ENCODE measurements around the gene ADAM21.
"Not testable (repeated sequence)": the region's sequence is repeated elsewhere in the genome, so short reads cannot be mapped to it uniquely, and the experiment has no call there.

Gene ADAM21

DNA sequence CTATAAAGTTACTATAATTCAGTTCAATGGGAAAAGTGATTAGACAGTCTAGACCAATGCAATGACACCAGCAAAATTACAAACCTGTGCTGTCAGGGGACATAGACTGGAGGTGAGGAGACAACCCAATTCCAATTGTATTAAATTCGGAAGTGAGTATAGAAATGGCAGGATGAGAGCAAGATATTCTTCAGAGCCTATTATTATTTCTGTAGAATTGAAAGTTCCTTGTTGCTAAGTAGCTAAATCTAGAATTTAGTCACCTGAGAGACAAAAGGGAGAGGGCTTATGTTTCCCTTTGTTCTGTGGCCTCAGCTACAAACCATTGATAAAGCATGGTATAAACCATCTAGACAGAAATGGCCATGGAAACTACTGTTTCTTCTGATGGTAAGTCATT is at the start of gene ADAM21:
ADAM21 (plus strand) TSS at position 301 of the 400 bp plus-strand sequence. CDS start 5,326 bp downstream, outside the sequence.
- no peak for DNase-seq

DNA sequence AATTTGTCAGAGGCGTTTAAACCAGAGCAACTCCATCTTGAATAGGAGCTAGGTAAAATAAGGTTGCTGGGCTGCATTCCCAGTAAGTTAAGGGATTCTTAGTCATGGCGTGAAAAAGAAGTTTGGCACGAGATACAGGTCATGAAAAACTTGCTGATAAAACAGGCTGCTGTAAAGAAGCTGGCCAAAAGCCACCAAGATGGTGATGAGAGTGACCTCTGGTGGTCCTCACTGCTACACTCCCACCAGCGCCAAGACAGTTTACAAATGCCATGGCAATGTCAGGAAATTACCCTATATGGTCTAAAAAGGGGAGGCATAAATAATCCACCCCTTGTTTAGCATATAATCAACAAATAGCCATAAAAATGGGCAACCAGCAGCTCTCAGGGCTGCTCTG is 48.6 kb upstream of the ADAM21 start:
- DNase-seq: not testable (repeated sequence)

DNA sequence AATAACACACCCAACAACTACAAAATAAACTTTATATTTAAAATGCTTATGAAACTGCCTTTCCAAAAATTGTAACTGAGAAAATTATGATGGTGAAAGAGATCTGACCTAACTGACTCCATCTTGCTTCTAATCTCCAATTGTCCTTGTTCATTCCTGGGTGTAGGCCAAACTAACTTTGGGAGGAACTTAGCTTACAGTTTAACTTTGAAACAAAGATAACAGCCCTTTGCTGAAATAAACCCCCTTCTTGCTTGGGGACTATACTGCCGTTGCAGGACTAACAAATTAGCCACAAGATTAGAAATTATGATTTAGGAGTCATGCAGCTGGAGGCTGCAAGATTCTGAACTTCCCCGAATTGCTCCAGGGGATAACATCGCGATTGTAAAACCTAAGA is 45.8 kb upstream of the ADAM21 start:
- DNase-seq: not testable (repeated sequence)

DNA sequence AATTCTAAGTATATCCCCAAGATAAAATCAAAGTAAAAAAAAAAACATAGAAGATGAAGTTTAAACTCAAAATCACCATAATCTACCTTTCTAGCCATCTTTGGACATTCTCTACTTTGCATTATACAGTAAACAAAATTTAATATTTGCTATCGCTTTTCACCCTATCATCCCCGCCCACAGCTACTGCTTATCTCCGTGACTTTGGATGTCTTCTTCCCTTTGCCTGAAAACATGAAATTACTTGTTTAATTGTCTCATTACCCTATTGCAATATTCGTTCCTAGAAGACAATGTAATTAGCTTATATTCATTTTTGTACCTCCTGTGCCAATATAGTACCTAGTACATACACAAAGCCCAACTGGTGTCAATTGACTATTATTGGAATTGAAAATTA is 44.4 kb upstream of the ADAM21 start:
- DNase-seq: no peak

DNA sequence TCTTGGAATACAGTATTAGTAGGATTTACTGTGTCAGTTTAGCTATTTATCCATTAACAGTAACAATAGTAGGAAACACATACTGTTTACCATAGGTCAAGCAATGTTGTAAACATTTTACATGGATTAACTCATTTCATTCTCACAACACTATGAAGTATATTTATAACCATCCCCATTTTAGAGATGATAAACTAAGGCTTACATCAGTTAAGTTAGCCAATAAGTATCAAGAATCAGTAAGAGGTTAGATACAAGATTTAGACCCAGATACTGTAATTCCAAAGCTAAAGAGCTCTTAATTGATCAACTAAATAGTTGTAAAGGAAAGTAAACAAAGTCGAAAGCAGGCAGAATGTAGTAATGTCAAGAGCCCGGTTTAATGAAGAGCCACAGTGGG is 36.2 kb upstream of the ADAM21 start:
- DNase-seq: no peak

DNA sequence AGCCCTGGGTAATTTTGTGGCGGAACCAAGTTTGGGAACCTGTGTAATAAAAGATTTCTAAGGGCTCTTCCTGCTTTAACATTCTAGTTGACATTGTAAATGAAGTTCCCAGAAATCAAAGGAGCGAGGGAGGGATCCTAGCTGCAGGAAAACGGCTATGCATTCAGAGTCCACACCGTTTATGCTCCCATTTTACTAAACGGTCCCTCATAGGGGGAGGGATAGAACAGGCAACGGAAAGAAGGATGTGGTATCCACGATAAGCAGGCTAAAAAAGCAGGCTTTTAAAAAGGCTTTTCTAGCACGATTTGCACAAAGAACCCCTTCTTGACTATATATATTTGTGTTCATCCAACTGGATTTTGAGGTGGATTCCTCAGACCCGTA is 35.6 kb upstream of the ADAM21 start:
- no peak for DNase-seq

DNA sequence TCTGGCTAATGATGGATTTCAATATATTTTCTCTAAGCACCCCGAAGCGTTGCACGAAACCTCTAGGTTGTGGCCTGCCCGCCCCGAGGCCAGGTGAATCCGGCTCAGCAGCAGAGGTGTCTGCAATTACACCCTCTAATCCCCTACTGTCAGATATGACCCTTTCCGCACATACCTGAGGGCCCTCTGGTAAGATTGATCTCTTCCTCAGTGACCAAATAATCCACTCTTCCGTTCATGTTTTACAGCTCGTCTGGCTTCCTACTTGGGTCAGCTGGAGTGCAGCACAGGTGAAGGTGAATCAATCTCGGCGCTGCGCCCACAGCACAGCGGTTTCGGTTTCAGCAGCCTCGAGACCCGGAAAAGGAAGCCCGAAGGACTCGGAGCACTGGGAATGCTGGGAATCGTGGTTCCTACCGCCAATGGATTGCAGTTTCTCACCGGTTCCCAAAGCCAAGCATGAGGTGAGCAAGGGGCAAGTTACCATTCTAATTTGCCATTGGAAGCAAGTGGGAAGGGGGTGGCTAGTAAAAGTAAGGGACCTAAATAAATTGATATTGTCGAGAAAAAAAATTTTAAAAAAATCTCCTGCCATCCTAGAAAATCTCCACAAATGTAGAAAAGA is 35.1 kb upstream of the ADAM21 start, which contains the start of gene SYNJ2BP:
SYNJ2BP (minus strand) TSS at position 366 of the 625 bp plus-strand sequence; CDS start at position 239, 127 bp downstream.
- peak; percentile 43 to 68 for DNase-seq

DNA sequence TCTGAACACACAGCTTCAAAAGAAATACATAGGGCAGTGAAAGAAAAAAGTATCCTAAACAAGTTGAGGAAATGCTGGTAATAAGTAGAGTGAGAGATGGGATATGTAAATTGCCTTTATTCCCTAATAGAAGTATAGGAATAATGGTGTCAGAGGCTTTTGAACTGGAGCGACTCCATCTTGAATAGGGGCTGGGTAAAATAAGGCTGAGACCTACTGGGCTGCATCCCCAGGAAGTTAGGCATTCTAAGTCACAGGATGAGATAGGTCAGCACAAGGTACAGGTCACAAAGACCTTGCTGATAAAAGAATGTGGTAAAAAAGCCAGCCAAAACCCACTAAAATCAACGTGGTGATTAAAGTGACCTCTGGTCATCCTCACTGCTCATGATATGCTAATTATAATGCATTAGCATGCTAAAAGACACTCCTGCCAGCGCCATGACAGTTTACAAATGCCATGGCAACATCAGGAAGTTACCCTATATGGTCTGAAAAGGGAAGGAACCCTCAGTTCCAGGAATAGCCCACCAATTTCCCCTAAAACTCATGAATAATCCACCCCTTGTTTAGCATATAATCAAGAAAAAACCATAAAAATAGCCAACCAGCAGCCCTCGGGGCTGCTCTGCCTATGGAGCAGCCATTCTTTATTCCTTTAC is 32.6 kb upstream of the ADAM21 start:
- not testable (repeated sequence) for DNase-seq

DNA sequence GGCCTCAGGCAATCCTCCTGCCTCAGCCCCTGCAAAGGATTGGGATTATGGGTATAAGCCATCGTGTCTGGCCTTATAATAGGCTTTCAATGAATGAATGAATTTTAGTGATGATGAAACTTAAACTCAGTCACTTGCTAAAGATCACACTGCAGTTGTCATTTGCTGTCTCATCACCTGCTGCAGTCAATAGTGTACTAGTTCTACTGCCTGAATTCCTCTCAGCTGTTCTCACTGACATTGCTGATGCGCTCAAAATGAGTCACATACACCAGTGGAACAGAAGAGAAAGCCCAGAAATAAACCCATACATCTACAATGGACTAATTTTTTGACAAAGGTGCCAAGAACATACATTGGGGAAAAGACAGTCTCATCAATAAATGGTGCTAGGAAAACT is 29.4 kb upstream of the ADAM21 start:
- no peak for DNase-seq

DNA sequence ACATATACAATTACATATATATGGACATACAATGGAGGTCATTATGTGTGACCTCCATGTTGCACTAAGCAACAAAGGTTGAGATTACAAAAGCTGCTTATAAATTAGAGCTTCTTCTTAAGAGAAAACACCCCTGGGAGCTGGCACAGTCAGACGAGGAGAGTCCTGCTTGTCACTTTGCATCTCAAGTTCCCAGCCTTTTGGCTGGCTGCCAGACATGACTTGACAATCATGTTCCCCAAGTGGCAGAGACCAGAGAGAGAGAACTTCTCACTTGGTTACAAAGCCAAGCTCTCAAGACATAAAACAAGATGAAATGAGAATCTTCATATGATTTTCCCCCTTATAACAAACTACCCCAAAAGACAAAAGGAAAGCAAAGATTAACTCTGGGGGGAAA is 26.6 kb upstream of the ADAM21 start:
- DNase-seq: no peak

DNA sequence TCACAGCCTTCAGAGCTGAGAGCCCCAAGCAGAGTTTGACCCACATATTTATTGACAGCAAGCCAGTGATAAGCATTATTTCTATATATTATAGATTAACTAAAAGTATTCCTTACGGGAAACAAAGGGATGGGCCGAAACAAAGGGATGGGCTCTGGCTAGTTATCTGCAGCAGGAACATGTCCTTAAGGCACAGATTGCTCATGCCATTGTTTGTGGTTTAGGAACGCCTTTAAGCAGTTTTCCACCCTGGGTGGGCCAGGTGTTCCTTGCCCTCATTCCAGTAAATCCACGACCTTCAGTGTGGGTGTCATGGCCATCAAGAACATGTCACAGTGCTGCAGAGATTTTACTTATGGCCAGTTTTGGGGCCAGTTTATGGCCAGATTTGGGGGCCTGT is 25.4 kb upstream of the ADAM21 start:
- DNase-seq: not testable (repeated sequence)

DNA sequence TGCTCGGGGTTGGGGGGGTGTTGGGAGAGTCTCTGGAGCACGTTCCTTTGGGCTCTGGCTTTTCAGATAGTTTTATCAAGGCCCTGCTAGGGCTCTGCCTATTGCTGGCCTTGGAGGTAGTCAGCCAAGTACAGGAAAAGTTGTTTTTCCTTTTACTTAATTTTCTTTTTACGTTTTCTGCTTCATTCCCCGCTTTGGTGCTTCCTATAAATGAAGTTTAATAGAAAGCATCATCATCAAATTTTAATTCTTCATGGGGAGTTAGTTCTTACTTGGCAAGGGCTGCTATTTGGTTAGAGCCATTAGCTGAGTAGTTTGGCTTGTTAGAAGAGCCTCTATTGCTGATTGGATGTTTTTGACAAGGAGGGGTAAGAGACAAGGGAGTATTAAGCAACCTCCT is 15.1 kb upstream of the ADAM21 start:
- no peak for DNase-seq

DNA sequence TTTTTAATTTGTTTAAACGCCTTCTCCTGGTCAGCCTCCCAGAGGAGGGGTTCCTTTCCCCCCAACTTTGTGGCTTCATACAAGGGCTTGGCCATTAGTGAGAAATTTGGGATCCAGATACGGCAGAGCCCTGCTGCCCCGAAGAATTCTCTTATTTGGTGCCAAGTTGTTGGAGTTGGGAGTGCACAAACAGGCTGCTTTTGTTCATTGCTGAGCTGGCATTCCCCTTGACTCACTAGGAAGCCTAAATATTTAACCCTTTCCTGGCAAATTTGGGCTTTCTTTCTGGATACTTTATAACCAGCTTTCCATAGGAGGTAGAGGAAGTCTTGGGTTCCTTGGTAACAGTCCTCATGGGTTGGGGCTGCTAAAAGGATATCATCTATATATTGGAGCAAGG is 10.3 kb upstream of the ADAM21 start:
- no peak for DNase-seq

DNA sequence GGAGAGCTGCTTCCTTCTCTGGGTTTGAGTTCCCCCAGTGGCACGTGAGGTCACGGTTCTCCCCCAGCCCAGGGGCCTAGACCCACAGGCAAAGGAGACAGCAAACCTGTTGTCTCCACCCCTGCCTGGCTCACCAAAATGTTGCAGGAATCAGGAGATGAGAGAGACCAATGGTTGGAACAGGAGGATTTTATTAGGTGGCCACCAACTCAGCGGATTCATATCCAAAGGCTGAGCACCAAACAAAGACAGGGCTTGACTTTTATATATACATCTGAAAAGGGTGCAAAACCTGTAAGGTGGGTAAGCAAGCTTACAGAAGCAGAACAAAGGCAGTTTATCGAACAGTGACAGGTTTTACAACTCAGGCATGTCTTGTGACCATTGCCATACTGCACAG is 9.2 kb upstream of the ADAM21 start:
- no peak for DNase-seq

DNA sequence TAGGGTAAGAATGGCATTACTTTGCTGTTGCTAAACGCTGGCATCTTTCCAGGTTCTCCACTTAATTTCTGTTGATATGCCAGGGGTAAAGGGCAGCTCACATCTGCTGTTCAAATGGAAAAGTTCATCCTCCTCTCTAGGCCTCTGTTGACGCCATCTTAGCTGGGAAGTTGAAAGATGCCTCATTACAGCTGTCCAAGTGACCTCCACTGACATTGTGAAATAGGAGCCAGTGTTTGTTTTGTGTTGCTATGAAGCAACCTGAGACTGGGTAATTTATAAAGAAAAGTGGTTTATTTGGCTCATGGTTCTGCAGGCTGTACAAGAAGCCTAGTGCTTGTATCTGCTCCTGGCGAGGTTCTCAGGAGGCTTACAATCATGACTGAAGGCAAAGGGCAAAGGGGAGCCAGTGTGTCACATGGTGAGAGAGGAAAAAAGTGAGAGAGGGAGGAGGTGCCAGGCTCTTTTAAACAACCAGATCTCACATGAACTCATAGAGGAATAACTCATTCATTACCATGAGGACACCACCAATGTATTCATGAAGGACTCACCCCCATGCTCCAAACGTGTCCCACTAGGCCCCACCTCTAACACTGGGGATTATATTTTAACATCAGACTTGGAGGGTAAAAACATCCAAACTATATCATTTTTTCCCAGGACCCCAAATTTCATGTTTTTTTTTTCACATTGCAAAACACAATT is 3.2 kb upstream of the ADAM21 start:
- no peak for DNase-seq

DNA sequence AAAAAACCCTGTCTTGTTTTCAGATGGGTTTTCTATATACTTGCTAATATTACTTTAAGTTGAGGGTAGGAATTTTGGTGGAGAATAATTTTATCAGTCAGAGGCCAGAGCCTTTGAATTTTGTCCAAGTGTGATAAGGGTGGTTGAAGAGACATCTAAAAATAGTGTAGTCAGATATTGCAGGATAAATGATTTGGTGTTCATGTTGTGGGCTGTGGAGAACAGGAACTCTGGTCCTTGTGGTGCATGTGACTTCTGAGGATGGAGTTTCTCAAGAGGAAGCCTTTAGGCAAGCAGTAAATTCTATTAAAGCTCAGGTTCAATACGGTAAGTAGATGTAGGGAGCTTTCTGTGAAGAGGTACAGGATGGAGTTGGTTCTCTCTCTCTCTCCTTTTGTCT is 2.8 kb downstream of the ADAM21 start:
- DNase-seq: no peak

DNA sequence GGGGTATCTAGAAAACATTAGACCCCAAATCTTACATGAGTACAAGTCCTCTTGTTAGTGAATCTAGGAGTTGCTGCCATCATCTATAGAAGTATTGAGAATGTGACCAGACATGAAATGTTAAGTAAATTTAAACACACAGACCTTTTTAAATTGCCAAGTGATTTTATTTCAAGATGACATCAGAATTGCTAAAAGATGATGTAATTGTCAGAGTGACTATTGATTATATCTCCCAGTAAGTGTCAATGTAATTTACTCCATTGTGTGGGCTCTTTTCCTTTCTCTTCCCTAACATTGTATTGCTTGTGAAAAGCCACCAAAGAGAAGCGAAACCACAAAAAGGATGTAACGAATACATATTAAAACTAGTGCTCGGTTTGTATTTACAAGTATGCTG is 16.8 kb downstream of the ADAM21 start:
- DNase-seq: no peak

DNA sequence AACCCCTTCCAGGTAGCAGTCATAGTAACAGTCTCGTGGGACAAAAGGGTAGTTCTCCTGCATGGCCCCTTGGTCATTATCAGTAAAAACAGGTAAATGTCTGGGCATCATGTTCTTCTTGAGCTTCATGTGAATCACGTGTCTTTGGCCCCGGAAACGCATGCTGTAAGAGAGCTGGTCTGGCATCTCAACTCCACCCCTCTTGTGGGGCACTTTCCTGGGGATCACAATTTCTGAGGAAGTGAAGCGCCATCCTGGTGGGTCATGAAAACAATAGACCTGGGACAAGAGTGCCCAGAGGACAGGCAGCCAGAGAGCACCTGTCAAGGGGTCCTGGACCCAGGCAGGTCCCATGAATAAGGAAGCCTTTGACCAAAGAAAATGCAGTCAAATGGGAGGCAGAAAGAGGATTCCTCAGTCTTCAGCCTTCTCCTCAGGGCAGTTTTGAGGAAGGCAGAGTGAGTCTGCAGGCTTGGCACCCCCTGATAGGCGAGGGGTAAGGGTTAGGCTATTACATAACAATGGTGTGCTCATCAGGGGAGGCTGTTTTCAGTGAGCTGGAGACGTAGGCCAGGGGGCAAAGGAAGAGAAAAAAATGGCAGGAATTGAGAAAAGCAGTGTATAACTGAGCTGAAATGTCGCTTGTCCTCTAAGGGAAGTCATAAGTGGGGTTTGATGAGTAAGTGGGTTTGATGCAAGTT is 19.0 kb downstream of the ADAM21 start:
- not testable (repeated sequence) for DNase-seq

DNA sequence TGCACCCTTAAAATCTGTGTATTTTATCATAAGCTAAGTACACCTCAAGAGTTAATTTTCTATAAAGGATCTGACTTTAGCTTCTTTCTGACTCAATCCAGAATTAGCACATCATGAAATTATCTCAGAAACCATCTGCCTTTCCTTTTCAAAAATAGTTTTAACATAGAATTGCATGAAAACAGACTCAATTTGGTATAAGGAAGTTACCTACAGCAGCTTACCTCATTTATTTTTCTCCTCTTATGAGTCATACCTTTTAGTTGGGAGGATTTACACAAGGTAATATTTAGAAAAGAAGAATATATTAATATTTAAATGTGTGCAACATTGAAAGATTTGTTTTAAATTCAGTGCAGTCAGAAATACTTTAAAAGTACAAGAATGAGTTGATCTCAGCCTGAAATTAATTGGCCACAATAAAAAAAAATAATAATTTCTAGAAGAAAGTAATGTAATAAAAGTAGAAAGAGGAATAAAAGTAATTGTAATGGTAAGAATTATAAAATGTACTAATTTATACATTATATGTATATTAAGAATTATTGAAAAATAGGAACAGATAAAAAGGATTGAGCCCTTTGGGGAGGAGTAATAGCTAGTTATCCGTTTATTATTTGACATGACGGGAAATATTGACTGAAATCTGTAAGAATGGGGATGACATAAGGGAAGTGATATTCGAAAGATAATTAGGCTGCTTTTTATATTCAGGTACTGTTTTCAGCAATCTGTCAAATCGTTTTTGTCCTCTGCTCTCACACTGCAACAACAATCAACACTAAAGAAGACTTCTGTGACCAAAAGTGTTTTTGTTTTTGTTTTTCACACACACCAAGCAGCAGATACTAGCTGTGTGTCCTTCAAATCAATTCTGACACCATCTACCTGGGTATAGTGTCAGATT is 20.5 kb downstream of the ADAM21 start:
- no peak for DNase-seq

DNA sequence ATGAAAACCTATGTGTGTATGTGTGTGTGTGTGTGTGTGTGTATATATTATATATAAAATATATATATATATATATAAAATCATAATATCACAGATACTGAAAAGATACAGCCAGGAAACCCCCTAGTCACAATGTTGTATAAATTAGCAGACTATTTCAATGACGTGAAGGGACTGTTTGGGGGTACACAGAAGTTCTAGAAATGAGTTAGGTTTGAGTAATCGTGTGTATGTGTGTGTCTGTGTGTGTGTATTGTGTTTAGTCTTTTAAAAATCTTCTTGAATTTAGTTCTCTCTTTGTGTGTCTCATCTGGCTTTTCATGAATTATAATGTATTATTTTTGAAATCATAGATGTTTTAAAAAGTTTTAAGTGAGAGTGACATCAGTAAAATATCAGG is 21.9 kb downstream of the ADAM21 start:
- no peak for DNase-seq

DNA sequence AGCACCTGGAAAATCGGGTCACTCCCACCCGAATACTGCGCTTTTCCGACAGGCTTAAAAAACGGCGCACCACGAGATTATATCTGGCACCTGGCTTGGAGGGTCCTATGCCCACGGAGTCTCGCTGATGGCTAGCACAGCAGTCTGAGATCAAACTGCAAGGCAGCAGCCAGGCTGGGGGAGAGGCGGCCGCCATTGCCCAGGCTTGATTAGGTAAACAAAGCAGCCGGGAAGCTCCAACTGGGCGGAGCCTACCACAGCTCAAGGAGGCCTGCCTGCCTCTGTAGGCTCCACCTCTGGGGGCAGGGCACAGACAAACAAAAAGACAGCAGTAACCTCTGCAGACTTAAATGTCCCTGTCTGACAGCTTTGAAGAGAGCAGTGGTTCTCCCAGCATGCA is 23.5 kb downstream of the ADAM21 start:
- DNase-seq: not testable (repeated sequence)

DNA sequence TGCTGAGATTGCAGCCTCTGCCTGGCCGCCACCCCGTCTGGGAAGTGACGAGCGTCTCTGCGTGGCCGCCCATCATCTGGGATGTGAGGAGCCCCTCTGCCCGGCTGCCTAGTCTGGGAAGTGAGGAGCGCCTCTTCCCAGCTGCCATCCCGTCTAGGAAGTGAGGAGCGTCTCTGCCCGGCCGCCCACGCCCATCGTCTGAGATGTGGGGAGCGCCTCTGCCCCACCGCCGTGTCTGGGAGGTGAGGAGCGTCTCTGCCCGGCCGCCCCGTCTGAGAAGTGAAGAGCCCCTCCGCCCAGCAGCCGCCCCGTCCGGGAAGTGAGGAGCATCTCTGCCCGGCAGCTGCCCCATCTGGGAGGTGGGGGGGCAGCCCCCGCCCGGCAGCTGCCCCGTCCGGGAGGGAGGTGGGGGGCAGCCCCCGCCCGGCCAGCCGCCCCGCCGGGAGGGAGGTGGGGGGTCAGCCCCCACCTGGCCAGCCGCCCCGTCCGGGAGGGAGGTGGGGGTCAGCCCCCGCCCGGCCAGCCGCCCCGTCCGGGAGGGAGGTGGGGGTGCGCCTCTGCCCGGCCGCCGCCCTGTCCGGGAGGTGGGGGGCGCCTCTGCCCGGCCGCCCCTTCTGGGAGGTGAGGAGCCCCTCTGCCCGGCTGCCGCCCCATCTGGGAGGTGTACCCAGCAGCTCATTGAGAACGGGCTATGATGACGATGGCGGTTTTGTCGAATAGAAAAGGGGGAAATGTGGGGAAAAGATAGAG is 25.6 kb downstream of the ADAM21 start:
- DNase-seq: not testable (repeated sequence)
